ENCODE data around the gene ATP6V1G2. TPM values are rescaled to one million over a fixed set of nuclear protein-coding genes. Genes with fewer than 3 reads are reported as not detected.

Gene ATP6V1G2
- total and polyA plus RNA-seq, 2 experiments from 2014 or later, result 2.4 to 2.7 TPM

DNA sequence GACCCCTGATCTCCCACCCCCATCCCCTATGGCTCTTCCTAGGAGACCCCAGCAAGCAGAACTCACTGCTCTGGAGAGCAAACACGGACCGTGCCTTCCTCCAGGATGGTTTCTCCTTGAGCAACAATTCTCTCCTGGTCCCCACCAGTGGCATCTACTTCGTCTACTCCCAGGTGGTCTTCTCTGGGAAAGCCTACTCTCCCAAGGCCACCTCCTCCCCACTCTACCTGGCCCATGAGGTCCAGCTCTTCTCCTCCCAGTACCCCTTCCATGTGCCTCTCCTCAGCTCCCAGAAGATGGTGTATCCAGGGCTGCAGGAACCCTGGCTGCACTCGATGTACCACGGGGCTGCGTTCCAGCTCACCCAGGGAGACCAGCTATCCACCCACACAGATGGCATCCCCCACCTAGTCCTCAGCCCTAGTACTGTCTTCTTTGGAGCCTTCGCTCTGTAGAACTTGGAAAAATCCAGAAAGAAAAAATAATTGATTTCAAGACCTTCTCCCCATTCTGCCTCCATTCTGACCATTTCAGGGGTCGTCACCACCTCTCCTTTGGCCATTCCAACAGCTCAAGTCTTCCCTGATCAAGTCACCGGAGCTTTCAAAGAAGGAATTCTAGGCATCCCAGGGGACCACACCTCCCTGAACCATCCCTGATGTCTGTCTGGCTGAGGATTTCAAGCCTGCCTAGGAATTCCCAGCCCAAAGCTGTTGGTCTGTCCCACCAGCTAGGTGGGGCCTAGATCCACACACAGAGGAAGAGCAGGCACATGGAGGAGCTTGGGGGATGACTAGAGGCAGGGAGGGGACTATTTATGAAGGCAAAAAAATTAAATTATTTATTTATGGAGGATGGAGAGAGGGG lies 27.1 kb upstream of the ATP6V1G2 start:
- H3K9me2 ChIP-seq (ENCODE audit: insufficient read depth), result no peaks in the 10 kb centered on the region
- no peak overlapping the region for H3K4me3 ChIP-seq
- H4K20me1 ChIP-seq (replicated peaks; ENCODE audit: insufficient read depth), result no peaks in the 10 kb centered on the region
- 0 out of 2 replicates have a peak overlapping the region, but pooled peaks have one; percentile 47 for H2AFZ ChIP-seq
- TF ChIP-seq, protein P1, sequence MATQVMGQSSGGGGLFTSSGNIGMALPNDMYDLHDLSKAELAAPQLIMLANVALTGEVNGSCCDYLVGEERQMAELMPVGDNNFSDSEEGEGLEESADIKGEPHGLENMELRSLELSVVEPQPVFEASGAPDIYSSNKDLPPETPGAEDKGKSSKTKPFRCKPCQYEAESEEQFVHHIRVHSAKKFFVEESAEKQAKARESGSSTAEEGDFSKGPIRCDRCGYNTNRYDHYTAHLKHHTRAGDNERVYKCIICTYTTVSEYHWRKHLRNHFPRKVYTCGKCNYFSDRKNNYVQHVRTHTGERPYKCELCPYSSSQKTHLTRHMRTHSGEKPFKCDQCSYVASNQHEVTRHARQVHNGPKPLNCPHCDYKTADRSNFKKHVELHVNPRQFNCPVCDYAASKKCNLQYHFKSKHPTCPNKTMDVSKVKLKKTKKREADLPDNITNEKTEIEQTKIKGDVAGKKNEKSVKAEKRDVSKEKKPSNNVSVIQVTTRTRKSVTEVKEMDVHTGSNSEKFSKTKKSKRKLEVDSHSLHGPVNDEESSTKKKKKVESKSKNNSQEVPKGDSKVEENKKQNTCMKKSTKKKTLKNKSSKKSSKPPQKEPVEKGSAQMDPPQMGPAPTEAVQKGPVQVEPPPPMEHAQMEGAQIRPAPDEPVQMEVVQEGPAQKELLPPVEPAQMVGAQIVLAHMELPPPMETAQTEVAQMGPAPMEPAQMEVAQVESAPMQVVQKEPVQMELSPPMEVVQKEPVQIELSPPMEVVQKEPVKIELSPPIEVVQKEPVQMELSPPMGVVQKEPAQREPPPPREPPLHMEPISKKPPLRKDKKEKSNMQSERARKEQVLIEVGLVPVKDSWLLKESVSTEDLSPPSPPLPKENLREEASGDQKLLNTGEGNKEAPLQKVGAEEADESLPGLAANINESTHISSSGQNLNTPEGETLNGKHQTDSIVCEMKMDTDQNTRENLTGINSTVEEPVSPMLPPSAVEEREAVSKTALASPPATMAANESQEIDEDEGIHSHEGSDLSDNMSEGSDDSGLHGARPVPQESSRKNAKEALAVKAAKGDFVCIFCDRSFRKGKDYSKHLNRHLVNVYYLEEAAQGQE (IDR thresholded peaks at IDR 0.05; ENCODE audit: unreplicated experiment), result no peak
- TF ChIP-seq ZNF114 (CRISPR knock-in tag; IDR thresholded peaks at IDR 0.05) (no peak), POLR2AphosphoS5 (IDR thresholded peaks at IDR 0.05; ENCODE audit: low read depth) (no peak), STAT1 (IDR thresholded peaks at IDR 0.05; ENCODE audit: unreplicated experiment) (no peak)
- TF ChIP-seq, protein P2, sequence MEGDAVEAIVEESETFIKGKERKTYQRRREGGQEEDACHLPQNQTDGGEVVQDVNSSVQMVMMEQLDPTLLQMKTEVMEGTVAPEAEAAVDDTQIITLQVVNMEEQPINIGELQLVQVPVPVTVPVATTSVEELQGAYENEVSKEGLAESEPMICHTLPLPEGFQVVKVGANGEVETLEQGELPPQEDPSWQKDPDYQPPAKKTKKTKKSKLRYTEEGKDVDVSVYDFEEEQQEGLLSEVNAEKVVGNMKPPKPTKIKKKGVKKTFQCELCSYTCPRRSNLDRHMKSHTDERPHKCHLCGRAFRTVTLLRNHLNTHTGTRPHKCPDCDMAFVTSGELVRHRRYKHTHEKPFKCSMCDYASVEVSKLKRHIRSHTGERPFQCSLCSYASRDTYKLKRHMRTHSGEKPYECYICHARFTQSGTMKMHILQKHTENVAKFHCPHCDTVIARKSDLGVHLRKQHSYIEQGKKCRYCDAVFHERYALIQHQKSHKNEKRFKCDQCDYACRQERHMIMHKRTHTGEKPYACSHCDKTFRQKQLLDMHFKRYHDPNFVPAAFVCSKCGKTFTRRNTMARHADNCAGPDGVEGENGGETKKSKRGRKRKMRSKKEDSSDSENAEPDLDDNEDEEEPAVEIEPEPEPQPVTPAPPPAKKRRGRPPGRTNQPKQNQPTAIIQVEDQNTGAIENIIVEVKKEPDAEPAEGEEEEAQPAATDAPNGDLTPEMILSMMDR (conservative IDR thresholded peaks at IDR 0.05; ENCODE audit: low read depth in 2 of 2), result no peak
- ATAC-seq, result no peak
- H3K27ac Mint-ChIP-seq, result no peak overlapping the region
- H3K27me3 Mint-ChIP-seq (ENCODE audit: insufficient read depth, low read depth, poor library complexity), result peaks cover 20% of the 10 kb centered on the region
- DNase-seq (ENCODE audit: low spot score), result no peak
- no peak overlapping the region; the same call in 2 of the 3 replicates for H3K4me3 Mint-ChIP-seq
- H3F3A ChIP-seq (replicated peaks; ENCODE audit: low read depth), result no peaks in the 10 kb centered on the region
- no peak overlapping the region for H3K4me2 ChIP-seq
- H3K36me3 ChIP-seq (ENCODE audit: insufficient read depth), result no peaks in the 10 kb centered on the region
- H3K79me2 ChIP-seq (replicated peaks; ENCODE audit: insufficient read depth), result no peaks in the 10 kb centered on the region
- peaks cover 11% of the 10 kb centered on the region for H3K4me1 Mint-ChIP-seq
- H3K4me1 ChIP-seq (ENCODE audit: insufficient read depth), result no peaks in the 10 kb centered on the region
- no peaks in the 10 kb centered on the region; the same call in 2 of the 3 replicates for H3K9me3 Mint-ChIP-seq
- H3K27ac ChIP-seq (ENCODE audit: low read depth), result no peak overlapping the region
- no peaks in the 10 kb centered on the region for H3K27me3 ChIP-seq (ENCODE audit: insufficient read depth)
- H3K36me3 Mint-ChIP-seq (ENCODE audit: low read depth), result no peaks in the 10 kb centered on the region; the same call in 2 of the 3 replicates

DNA sequence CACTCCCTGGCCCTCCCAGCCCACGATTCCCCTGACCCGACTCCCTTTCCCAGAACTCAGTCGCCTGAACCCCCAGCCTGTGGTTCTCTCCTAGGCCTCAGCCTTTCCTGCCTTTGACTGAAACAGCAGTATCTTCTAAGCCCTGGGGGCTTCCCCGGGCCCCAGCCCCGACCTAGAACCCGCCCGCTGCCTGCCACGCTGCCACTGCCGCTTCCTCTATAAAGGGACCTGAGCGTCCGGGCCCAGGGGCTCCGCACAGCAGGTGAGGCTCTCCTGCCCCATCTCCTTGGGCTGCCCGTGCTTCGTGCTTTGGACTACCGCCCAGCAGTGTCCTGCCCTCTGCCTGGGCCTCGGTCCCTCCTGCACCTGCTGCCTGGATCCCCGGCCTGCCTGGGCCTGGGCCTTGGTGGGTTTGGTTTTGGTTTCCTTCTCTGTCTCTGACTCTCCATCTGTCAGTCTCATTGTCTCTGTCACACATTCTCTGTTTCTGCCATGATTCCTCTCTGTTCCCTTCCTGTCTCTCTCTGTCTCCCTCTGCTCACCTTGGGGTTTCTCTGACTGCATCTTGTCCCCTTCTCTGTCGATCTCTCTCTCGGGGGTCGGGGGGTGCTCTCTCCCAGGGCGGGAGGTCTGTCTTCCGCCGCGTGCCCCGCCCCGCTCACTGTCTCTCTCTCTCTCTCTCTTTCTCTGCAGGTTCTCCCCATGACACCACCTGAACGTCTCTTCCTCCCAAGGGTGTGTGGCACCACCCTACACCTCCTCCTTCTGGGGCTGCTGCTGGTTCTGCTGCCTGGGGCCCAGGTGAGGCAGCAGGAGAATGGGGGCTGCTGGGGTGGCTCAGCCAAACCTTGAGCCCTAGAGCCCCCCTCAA lies 25.9 kb upstream of the ATP6V1G2 start, which contains the start of gene LTA:
Gene LTA (plus strand): TSS at position 249 of the 871 bp plus-strand sequence. CDS start 454 bp downstream, at position 703.
- no peaks in the 10 kb centered on the region for H3K27me3 ChIP-seq (ENCODE audit: insufficient read depth)
- peaks cover 5% of the 10 kb centered on the region; the same call in 1 of the 2 replicates for H3K4me1 ChIP-seq (ENCODE audit: insufficient read depth)
- H3K36me3 Mint-ChIP-seq (ENCODE audit: low read depth), result no peaks in the 10 kb centered on the region; the same call in 2 of the 3 replicates
- no peak for DNase-seq (ENCODE audit: low spot score)
- peak; percentile 14; the same call in 1 of the 3 replicates for ATAC-seq
- H3K4me2 ChIP-seq, result no peak within 1 kb of the TSS
- no peak within 1 kb of the TSS for H3K27ac ChIP-seq (ENCODE audit: low read depth)
- H3K79me2 ChIP-seq (replicated peaks; ENCODE audit: insufficient read depth), result no peaks in the 10 kb centered on the region
- H3K4me3 Mint-ChIP-seq, result no peak within 1 kb of the TSS; the same call in 2 of the 3 replicates
- 0 out of 2 replicates have a peak within 1 kb of the TSS, but pooled peaks have one; percentile 7 for H2AFZ ChIP-seq
- no peaks in the 10 kb centered on the region for H3F3A ChIP-seq (replicated peaks; ENCODE audit: low read depth)
- H3K4me3 ChIP-seq, result no peak within 1 kb of the TSS
- no peak within 1 kb of the TSS for H3K27ac Mint-ChIP-seq
- no peaks in the 10 kb centered on the region for H4K20me1 ChIP-seq (replicated peaks; ENCODE audit: insufficient read depth)
- H3K9me2 ChIP-seq (ENCODE audit: insufficient read depth), result no peaks in the 10 kb centered on the region
- H3K9me3 Mint-ChIP-seq, result no peaks in the 10 kb centered on the region; the same call in 2 of the 3 replicates
- H3K4me1 Mint-ChIP-seq, result peaks cover 17% of the 10 kb centered on the region
- peaks cover 21% of the 10 kb centered on the region for H3K27me3 Mint-ChIP-seq (ENCODE audit: insufficient read depth, low read depth, poor library complexity)
- H3K36me3 ChIP-seq (ENCODE audit: insufficient read depth), result no peaks in the 10 kb centered on the region
- TF ChIP-seq, protein P3, sequence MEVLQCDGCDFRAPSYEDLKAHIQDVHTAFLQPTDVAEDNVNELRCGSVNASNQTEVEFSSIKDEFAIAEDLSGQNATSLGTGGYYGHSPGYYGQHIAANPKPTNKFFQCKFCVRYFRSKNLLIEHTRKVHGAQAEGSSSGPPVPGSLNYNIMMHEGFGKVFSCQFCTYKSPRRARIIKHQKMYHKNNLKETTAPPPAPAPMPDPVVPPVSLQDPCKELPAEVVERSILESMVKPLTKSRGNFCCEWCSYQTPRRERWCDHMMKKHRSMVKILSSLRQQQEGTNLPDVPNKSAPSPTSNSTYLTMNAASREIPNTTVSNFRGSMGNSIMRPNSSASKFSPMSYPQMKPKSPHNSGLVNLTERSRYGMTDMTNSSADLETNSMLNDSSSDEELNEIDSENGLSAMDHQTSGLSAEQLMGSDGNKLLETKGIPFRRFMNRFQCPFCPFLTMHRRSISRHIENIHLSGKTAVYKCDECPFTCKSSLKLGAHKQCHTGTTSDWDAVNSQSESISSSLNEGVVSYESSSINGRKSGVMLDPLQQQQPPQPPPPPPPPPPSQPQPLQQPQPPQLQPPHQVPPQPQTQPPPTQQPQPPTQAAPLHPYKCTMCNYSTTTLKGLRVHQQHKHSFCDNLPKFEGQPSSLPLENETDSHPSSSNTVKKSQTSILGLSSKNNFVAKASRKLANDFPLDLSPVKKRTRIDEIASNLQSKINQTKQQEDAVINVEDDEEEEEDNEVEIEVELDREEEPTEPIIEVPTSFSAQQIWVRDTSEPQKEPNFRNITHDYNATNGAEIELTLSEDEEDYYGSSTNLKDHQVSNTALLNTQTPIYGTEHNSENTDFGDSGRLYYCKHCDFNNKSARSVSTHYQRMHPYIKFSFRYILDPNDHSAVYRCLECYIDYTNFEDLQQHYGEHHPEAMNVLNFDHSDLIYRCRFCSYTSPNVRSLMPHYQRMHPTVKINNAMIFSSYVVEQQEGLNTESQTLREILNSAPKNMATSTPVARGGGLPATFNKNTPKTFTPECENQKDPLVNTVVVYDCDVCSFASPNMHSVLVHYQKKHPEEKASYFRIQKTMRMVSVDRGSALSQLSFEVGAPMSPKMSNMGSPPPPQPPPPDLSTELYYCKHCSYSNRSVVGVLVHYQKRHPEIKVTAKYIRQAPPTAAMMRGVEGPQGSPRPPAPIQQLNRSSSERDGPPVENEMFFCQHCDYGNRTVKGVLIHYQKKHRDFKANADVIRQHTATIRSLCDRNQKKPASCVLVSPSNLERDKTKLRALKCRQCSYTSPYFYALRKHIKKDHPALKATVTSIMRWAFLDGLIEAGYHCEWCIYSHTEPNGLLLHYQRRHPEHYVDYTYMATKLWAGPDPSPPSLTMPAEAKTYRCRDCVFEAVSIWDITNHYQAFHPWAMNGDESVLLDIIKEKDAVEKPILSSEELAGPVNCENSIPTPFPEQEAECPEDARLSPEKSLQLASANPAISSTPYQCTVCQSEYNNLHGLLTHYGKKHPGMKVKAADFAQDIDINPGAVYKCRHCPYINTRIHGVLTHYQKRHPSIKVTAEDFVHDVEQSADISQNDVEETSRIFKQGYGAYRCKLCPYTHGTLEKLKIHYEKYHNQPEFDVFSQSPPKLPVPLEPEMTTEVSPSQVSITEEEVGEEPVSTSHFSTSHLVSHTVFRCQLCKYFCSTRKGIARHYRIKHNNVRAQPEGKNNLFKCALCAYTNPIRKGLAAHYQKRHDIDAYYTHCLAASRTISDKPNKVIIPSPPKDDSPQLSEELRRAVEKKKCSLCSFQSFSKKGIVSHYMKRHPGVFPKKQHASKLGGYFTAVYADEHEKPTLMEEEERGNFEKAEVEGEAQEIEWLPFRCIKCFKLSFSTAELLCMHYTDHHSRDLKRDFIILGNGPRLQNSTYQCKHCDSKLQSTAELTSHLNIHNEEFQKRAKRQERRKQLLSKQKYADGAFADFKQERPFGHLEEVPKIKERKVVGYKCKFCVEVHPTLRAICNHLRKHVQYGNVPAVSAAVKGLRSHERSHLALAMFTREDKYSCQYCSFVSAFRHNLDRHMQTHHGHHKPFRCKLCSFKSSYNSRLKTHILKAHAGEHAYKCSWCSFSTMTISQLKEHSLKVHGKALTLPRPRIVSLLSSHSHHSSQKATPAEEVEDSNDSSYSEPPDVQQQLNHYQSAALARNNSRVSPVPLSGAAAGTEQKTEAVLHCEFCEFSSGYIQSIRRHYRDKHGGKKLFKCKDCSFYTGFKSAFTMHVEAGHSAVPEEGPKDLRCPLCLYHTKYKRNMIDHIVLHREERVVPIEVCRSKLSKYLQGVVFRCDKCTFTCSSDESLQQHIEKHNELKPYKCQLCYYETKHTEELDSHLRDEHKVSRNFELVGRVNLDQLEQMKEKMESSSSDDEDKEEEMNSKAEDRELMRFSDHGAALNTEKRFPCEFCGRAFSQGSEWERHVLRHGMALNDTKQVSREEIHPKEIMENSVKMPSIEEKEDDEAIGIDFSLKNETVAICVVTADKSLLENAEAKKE (CRISPR knock-in tag; IDR thresholded peaks at IDR 0.05), result no peak
- no peak for TF ChIP-seq POLR2AphosphoS5 (IDR thresholded peaks at IDR 0.05; ENCODE audit: low read depth)

Measured in GM23338 (cell line).